Astrocyte of the cerebellum (primary cell): ENCODE measurements around the gene SCARB2.

Source experiments
- DNase-seq: peaks from one replicate; pipeline ENCODE4 v3.0.0-alpha.2; 2011; ENCODE audit warnings: low read depth
- H3K4me3 ChIP-seq: 2 replicates; pipeline ENCODE4 v1.5.1; 2011; ENCODE audit warnings: mild to moderate bottlenecking, low read depth, low read length, moderate library complexity
- CTCF ChIP-seq: IDR thresholded peaks from 2 replicates; pipeline ENCODE4 v1.5.1; 2012; ENCODE audit warnings: low read length, low read depth, moderate library complexity, mild to moderate bottlenecking; ENCODE audit errors: missing control alignments
- in situ Hi-C: cut with HindIII; loops from 2 replicates; pipeline ENCODE4 v1.10.0; 2017; ENCODE audit warnings: low sequenced_read_pairs

SCARB2 gene

GRCh38 chr4:76188557-76188956 lies 25.1 kb downstream of the SCARB2 start:
- in situ Hi-C loops = no loop called here
- no peak for TF ChIP-seq CTCF
- H3K4me3 ChIP-seq = no peak overlapping the region
- no peak for DNase-seq

GRCh38 chr4:76188149-76188548 lies 25.5 kb downstream of the SCARB2 start:
- in situ Hi-C loops = no loop called here
- no peak for DNase-seq
- H3K4me3 ChIP-seq = no peak overlapping the region
- TF ChIP-seq CTCF = no peak

- in situ Hi-C loops = no loop called here
- no peak for TF ChIP-seq CTCF
Observed at GRCh38 chr4:76187152-76187551, 26.5 kb downstream of the SCARB2 start.

GRCh38 chr4:76182463-76182862 lies 31.2 kb downstream of the SCARB2 start:
- no peak overlapping the region for H3K4me3 ChIP-seq
- no peak for TF ChIP-seq CTCF
- no peak for DNase-seq
- in situ Hi-C loops = no loop called here

More at GRCh38 chr4:76187152-76187551, 26.5 kb downstream of the SCARB2 start:
- no peak for DNase-seq
- H3K4me3 ChIP-seq = no peak overlapping the region

- no peak overlapping the region for H3K4me3 ChIP-seq
- DNase-seq = peak; percentile 80
- in situ Hi-C loops = no loop called here
- peak; percentile 92 for TF ChIP-seq CTCF
Observed at GRCh38 chr4:76179398-76180318, 34.0 kb downstream of the SCARB2 start.

GRCh38 chr4:76178296-76178695 lies 35.3 kb downstream of the SCARB2 start:
- in situ Hi-C loops = no loop called here
- no peak for DNase-seq
- no peak for TF ChIP-seq CTCF

More at GRCh38 chr4:76178296-76178695, 35.3 kb downstream of the SCARB2 start:
- H3K4me3 ChIP-seq = no peak overlapping the region
